Right lobe of liver (tissue), 4 donors: Measurements from ENCODE around the gene PUS7.

Experiments used
- CTCF ChIP-seq, 4 donors: fragments of 200-600 bp in 3 of 4; fragments of 450-650 bp in 1 of 4; IDR thresholded peaks; one replicate each; pipeline versions ENCODE4 v1.5.1 to v1.8.0; 2016 to 2022; ENCODE audit warnings: antibody characterized with exemption in 4 of 4, mild to moderate bottlenecking in 2 of 4
- POLR2A ChIP-seq: fragments of 450-650 bp; IDR thresholded peaks from one replicate; pipeline ENCODE4 v1.6.1; 2017; ENCODE audit warnings: antibody characterized with exemption, mild to moderate bottlenecking
- donor health status: DM: no; HTN: no; CAD: no.
- donor health status: DM: no; HTN: no; CAD: no.
- donor health status: DM: no; HTN: yes; CAD: no.

GRCh38 chr7:105461518-105461917 lies 60.6 kb downstream of the PUS7 start:
- TF ChIP-seq POLR2A = no peak
- no peak for TF ChIP-seq CTCF (IDR thresholded peaks at IDR 0.05)
